Anterior cingulate cortex (tissue), 58 donors: ENCODE results near the gene MCF2L2.
A peak's percentile ranks its signal among the peaks of the same experiment; 100 is the strongest.
"Not testable (repeated sequence)": the region's sequence is repeated elsewhere in the genome, so short reads cannot be mapped to it uniquely, and the experiment has no call there.

Source experiments
- DNase-seq, 58 donors: peaks; one replicate each; lab custom pipeline; 2025; lab: John Stamatoyannopoulos, UW

The MCF2L2 gene

GRCh38 chr3:183185696-183186095 lies 242.7 kb downstream of the MCF2L2 start:
- DNase-seq: no peak

- no peak for DNase-seq
These were observed 245.4 kb downstream of the MCF2L2 start for GRCh38 chr3:183182732-183183610.

- no peak for DNase-seq
These were observed 246.3 kb downstream of the MCF2L2 start for GRCh38 chr3:183182073-183182472.

GRCh38 chr3:183181606-183182005 lies 246.8 kb downstream of the MCF2L2 start:
- no peak for DNase-seq

- no peak for DNase-seq
These were observed 247.6 kb downstream of the MCF2L2 start for GRCh38 chr3:183180784-183181295.

- DNase-seq: peak in 16 of 58 donors; percentile 4 to 51 (median 27)
These were observed 248.2 kb downstream of the MCF2L2 start for GRCh38 chr3:183180110-183180783.

GRCh38 chr3:183179550-183179908 lies 248.9 kb downstream of the MCF2L2 start:
- DNase-seq: peak in 1 of 58 donors; percentile 27

- peak in 40 of 58 donors; percentile 13 to 67 (median 34) for DNase-seq
These were observed 249.4 kb downstream of the MCF2L2 start for GRCh38 chr3:183178833-183179549.

GRCh38 chr3:183178512-183178832 lies 249.9 kb downstream of the MCF2L2 start:
- DNase-seq: no peak

GRCh38 chr3:183172051-183172639 lies 256.3 kb downstream of the MCF2L2 start:
- DNase-seq: no peak

- not testable (repeated sequence) for DNase-seq
These were observed 260.4 kb downstream of the MCF2L2 start for GRCh38 chr3:183167975-183168374.

- no peak for DNase-seq
These were observed 264.9 kb downstream of the MCF2L2 start for GRCh38 chr3:183163563-183163962.

GRCh38 chr3:183161552-183162336 lies 266.7 kb downstream of the MCF2L2 start:
- DNase-seq: no peak

- no peak for DNase-seq
These were observed 267.8 kb downstream of the MCF2L2 start for GRCh38 chr3:183160616-183161015.

- DNase-seq: no peak
These were observed 269.1 kb downstream of the MCF2L2 start for GRCh38 chr3:183159333-183159732.

GRCh38 chr3:183158551-183159006 lies 269.8 kb downstream of the MCF2L2 start:
- DNase-seq: peak in 5 of 58 donors; percentile 8 to 25 (median 15)

GRCh38 chr3:183158113-183158512 lies 270.3 kb downstream of the MCF2L2 start:
- no peak for DNase-seq

- DNase-seq: no peak
These were observed 272.2 kb downstream of the MCF2L2 start for GRCh38 chr3:183156266-183156665.

- DNase-seq: no peak
These were observed 272.9 kb downstream of the MCF2L2 start for GRCh38 chr3:183155499-183155898.
